HG03342 (cell line): ENCODE measurements around the gene KCNJ6.

Experiments
- ATAC-seq: cut with Tn5 transposase; IDR thresholded peaks from one replicate; pipeline ENCODE4 v1.9.1; 2021; ENCODE audit warnings: mild to moderate bottlenecking, moderate library complexity; ENCODE audit not compliant: unreplicated experiment

Gene KCNJ6

DNA sequence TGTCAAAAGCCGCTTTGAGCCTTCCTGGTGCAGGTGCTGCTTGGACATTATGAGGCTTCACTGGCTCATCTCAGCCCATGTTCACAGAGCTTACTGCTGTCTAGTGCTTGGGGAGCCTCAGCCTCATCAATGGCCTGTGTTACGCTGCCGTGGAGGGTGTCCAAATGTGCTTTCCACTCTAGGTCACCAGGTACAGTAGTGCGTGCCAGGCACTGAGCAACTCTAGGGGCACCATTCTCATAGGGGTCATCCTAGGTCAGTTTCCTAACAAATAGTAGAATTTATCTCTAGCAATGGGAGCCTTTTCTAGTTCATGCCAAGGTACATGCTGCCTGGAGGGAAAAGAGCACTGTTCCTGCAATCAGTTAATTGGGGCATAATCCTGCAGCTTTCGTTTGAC, 355.9 kb downstream of the KCNJ6 start:
- ATAC-seq = no peak

DNA sequence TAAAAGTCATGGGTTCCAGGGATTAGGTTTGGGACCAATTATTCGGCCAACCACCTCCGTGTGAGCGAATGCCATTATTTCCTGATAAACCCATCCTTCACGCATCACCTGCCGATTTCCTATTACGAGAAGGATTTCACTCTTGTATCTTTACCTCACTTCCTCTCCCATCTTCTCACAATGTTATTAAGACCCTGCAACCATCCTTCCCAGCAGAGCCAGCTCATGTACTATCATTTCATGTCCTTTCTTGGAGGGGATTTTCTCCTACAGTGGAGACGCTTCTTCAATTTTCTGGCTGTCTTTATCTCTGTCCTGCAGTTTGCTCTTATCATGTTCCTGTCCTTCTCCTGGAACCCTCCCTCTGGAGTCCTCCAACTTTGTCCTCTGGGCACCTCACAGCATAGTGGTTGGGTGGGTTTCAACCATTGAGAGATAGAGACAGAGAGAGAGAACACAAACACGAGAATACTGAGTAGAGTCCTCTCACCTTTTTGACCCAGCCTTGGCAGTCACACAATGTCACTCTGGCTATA, 357.5 kb downstream of the KCNJ6 start:
- no peak for ATAC-seq
